ENCODE data around the gene HARBI1.

DNA sequence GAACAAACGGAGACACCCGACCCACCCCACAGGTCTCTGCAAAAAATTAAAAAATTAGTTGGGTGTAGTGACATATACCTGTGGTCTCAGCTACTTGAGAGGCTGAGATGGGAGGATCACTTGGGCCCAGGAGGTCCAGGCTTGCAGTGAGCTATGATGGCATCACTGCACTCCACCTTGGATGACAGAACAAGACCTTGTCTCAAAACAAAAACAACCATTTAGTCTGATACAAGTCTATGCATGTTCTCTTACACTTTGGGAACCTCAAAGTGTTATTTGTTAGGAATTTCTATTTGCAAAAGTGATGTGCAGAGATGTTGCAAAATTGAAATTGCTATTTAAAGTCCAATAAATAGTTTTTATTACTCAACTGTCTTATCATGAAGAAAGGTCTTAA, 14.6 kb upstream of the HARBI1 start:
- TF ChIP-seq, protein P1, sequence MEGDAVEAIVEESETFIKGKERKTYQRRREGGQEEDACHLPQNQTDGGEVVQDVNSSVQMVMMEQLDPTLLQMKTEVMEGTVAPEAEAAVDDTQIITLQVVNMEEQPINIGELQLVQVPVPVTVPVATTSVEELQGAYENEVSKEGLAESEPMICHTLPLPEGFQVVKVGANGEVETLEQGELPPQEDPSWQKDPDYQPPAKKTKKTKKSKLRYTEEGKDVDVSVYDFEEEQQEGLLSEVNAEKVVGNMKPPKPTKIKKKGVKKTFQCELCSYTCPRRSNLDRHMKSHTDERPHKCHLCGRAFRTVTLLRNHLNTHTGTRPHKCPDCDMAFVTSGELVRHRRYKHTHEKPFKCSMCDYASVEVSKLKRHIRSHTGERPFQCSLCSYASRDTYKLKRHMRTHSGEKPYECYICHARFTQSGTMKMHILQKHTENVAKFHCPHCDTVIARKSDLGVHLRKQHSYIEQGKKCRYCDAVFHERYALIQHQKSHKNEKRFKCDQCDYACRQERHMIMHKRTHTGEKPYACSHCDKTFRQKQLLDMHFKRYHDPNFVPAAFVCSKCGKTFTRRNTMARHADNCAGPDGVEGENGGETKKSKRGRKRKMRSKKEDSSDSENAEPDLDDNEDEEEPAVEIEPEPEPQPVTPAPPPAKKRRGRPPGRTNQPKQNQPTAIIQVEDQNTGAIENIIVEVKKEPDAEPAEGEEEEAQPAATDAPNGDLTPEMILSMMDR (IDR thresholded peaks at IDR 0.05; ENCODE audit: low read depth, low read length): no peak
- no peak for TF ChIP-seq EZH2phosphoT487 (IDR thresholded peaks at IDR 0.05; ENCODE audit: low read depth)
